RWPE2 (cell line): ENCODE measurements around the gene NPW.

Experiments used
- ATAC-seq: fragments of 200-7000 bp; cut with Tn5 transposase; 3 replicates; pipeline ENCODE4 v1.9.1; 2021; ENCODE audit warnings: low read depth
- DNase-seq: peaks from one replicate; pipeline ENCODE4 v3.0.0-alpha.2; 2020; ENCODE audit warnings: low spot score
- H3K27ac ChIP-seq: fragments of 450-650 bp; 2 replicates; pipeline ENCODE4 v1.5.1; 2017; ENCODE audit warnings: mild to moderate bottlenecking; ENCODE audit not compliant: poor library complexity, severe bottlenecking
- H3K27me3 ChIP-seq: fragments of 250-450 bp; sonication (Bioruptor Pico); 2 replicates; pipeline ENCODE4 v1.5.1; 2021; ENCODE audit warnings: mild to moderate bottlenecking, moderate library complexity; ENCODE audit not compliant: insufficient read depth, poor library complexity, severe bottlenecking
- H3K36me3 ChIP-seq: fragments of 250-450 bp; sonication (Bioruptor Pico); 2 replicates; pipeline ENCODE4 v1.5.1; 2020; ENCODE audit warnings: low read depth, mild to moderate bottlenecking, moderate library complexity
- H3K4me1 ChIP-seq: fragments of 250-450 bp; sonication (Bioruptor Pico); 2 replicates; pipeline ENCODE4 v1.5.1; 2021; ENCODE audit warnings: mild to moderate bottlenecking, moderate library complexity; ENCODE audit not compliant: insufficient read depth, poor library complexity, severe bottlenecking
- H3K4me3 ChIP-seq: fragments of 250-450 bp; sonication (Bioruptor Pico); 2 replicates; pipeline ENCODE4 v1.5.1; 2021; ENCODE audit warnings: mild to moderate bottlenecking, moderate library complexity; ENCODE audit not compliant: severe bottlenecking
- H3K9me3 ChIP-seq: fragments of 250-450 bp; sonication (Bioruptor Pico); 2 replicates; pipeline ENCODE4 v1.5.1; 2021; ENCODE audit warnings: mild to moderate bottlenecking, moderate library complexity; ENCODE audit not compliant: severe bottlenecking
- TF ChIP-seq, protein P1 (sequence below): fragments of 450-650 bp; IDR thresholded peaks from one replicate; pipeline ENCODE4 v1.5.1; 2017; ENCODE audit warnings: mild to moderate bottlenecking, moderate library complexity; ENCODE audit not compliant: poor library complexity, severe bottlenecking

The NPW gene

DNA sequence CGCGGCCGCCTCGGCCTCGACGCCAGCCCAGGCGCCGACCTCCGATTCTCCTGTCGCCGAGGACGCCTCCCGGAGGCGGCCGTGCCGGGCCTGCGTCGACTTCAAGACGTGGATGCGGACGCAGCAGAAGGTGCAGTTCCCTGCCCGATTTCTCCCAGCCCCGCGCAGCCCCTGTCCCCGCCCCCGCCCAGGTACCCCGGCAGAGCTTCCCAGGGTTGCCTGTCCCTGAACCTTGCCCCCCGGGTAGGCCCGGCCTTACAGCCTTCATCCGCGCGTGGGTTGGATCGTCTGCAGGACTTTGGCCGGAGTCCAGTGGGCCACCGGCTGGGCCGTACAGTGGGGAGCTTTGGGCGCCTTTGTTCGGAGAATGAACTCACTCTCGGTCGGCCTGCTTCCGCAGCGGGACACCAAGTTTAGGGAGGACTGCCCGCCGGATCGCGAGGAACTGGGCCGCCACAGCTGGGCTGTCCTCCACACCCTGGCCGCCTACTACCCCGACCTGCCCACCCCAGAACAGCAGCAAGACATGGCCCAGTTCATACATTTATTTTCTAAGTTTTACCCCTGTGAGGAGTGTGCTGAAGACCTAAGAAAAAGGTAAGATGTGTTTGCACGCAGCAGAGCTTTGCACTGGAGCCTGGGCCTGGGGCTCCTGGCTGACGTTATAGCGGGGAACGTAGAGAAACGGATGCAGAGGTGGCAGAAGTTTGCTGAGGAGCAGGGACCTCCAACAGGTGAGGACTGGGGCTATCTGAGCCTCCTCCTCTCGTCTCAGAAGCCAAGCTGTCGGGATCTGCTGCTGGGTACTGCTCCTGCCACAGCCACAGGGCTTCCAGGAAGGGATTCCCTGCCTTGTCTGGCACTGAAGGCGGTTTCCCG, 35.0 kb upstream of the NPW start:
- no peak for ATAC-seq
- Histone ChIP-seq H3K9me3 (no peaks in the 10 kb centered on the region), H3K36me3 (peaks cover 19% of the 10 kb centered on the region), H3K4me1 (peaks cover 5% of the 10 kb centered on the region), H3K27ac (peak overlapping the region; percentile 47), H3K4me3 (peak overlapping the region; percentile 70), H3K27me3 (no peaks in the 10 kb centered on the region)
- DNase-seq, result no peak
- TF ChIP-seq, protein P1, sequence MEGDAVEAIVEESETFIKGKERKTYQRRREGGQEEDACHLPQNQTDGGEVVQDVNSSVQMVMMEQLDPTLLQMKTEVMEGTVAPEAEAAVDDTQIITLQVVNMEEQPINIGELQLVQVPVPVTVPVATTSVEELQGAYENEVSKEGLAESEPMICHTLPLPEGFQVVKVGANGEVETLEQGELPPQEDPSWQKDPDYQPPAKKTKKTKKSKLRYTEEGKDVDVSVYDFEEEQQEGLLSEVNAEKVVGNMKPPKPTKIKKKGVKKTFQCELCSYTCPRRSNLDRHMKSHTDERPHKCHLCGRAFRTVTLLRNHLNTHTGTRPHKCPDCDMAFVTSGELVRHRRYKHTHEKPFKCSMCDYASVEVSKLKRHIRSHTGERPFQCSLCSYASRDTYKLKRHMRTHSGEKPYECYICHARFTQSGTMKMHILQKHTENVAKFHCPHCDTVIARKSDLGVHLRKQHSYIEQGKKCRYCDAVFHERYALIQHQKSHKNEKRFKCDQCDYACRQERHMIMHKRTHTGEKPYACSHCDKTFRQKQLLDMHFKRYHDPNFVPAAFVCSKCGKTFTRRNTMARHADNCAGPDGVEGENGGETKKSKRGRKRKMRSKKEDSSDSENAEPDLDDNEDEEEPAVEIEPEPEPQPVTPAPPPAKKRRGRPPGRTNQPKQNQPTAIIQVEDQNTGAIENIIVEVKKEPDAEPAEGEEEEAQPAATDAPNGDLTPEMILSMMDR, result no peak

DNA sequence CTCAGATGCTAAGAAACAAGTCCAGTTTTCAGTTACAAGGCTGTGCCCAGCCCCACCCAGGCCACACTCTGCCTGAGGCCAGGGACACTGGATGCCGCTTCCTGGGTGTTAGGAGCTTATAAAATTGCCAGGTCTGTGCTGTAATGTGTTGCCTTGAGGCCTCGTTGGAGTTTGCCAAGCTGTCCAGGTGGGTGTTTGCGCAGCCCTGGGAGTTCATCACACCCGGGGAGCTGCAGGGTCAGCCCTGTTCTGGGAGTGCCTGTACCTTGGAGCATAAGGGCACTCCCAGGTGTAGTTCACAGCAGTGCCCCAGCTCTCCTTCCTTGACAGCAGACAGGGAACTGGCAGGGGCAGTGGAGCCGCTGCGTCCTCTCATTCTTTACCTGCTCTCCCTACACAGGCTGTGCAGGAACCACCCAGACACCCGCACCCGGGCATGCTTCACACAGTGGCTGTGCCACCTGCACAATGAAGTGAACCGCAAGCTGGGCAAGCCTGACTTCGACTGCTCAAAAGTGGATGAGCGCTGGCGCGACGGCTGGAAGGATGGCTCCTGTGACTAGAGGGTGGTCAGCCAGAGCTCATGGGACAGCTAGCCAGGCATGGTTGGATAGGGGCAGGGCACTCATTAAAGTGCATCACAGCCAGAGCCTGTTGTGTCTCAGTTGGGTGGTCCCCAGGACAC, 34.0 kb upstream of the NPW start:
- ATAC-seq (no peak), DNase-seq (no peak)
- TF ChIP-seq, protein P1, result no peak
- Histone ChIP-seq H3K4me3 (peak overlapping the region; percentile 70), H3K4me1 (peaks cover 5% of the 10 kb centered on the region), H3K27ac (peak overlapping the region; percentile 47), H3K27me3 (peaks cover 3% of the 10 kb centered on the region), H3K9me3 (no peaks in the 10 kb centered on the region), H3K36me3 (peaks cover 19% of the 10 kb centered on the region)

- Histone ChIP-seq H3K27me3 (peaks cover 5% of the 10 kb centered on the region), H3K9me3 (no peaks in the 10 kb centered on the region), H3K4me3 (no peak overlapping the region), H3K36me3 (peaks cover 19% of the 10 kb centered on the region), H3K4me1 (peaks cover 8% of the 10 kb centered on the region), H3K27ac (no peak overlapping the region)
- no peak for ATAC-seq
- TF ChIP-seq, protein P1, result no peak
- no peak for DNase-seq
These were observed 32.4 kb upstream of the NPW start for GRCh38 chr16:1987198-1987597.

GRCh38 chr16:1989209-1990100, 30.1 kb upstream of the NPW start, which contains the start of gene SYNGR3:
TSS of gene SYNGR3 (plus strand) at chr16:1989970. CDS start at chr16:1990103, 133 bp downstream.
- TF ChIP-seq, protein P1, result no peak
- H3K27me3 ChIP-seq, result peaks cover 5% of the 10 kb centered on the region
- H3K4me1 ChIP-seq, result peaks cover 8% of the 10 kb centered on the region
- peaks cover 19% of the 10 kb centered on the region for H3K36me3 ChIP-seq
- H3K9me3 ChIP-seq, result no peaks in the 10 kb centered on the region
- peak within 1 kb of the TSS; percentile 48 for H3K4me3 ChIP-seq
- DNase-seq, result no peak
- H3K27ac ChIP-seq, result no peak within 1 kb of the TSS
- ATAC-seq, result no peak
